Skeletal muscle cell (primary cell): ENCODE data around the gene UTP20.

ENCODE experiments used
- DNase-seq: peaks from one replicate; pipeline ENCODE4 v3.0.0-alpha.2; 2010; ENCODE audit warnings: low read depth
- H3K4me3 ChIP-seq: 2 replicates; pipeline ENCODE4 v1.5.1; 2011; ENCODE audit warnings: low read depth, mild to moderate bottlenecking, control low read depth, low read length, moderate library complexity

UTP20 gene

DNA sequence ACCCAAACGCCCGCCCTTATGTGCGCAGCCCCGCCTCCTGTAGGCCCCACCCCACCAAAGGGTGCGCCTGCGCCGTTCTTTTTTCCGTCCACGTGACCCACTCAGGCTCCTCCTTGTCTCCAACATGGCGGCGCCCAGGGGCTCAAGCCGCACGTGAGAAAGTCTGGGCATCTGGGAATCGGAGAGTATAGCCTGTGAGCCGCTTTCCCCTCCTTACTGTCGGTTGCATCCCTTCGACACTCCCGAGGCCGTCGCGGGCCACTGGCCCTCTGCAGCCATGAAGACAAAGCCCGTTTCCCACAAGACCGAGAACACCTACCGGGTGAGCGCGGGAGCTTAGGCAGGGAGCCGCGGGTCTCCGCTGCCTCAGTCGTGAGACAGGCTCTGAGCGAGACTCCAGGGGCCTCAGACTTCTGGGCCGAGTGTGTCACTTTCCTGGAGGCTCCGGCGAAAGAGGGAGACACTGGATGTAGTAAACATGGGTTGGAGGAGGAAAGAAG lies at the start of gene UTP20:
Gene UTP20 (plus strand): TSS at position 100 of the 500 bp plus-strand sequence. CDS start 178 bp downstream, at position 278.
- peak; percentile 48 for DNase-seq

DNA sequence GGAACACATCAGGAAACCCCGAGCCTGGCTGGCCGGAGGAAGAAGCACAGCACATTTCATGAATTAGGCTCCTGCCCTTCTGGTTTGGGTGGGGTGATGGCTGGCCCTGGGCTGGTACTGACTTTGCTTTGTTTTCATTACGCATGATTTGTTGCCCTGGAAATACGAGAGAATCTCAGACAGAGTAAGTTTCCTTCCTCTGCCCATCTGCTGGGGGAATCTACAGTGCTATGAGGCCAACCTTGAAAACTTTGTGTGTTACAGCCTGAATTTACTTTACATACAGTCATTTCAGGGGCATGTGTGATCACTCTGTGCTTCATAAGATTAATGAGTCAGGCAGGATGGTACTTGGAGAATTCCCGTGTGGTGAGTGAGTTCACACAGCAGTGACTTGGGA lies 49.4 kb upstream of the UTP20 start:
- peak; percentile 53 for DNase-seq
- H3K4me3 ChIP-seq = no peak overlapping the region

More for the DNA sequence above, at the start of gene UTP20:
- H3K4me3 ChIP-seq = peak within 1 kb of the TSS; percentile 93

DNA sequence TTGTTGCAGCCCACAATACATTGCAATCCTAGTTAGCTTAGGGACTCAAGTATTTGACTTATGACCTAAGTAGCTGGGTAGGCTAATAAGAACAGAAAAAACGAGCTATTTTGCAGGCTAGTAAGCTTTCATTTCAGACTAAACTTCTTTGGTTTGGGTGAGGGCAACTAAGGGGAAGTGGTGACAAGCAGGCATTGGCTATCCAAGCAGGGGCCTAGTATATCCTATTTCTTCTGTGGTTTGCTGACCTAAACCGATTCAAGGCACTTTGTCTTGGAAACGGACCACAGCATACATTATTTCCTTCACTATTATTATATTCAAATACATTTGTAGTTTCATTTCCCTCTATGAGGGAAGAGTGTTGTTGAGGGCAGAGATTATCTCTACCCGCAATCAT lies 48.3 kb upstream of the UTP20 start:
- DNase-seq = no peak
- no peak overlapping the region for H3K4me3 ChIP-seq

DNA sequence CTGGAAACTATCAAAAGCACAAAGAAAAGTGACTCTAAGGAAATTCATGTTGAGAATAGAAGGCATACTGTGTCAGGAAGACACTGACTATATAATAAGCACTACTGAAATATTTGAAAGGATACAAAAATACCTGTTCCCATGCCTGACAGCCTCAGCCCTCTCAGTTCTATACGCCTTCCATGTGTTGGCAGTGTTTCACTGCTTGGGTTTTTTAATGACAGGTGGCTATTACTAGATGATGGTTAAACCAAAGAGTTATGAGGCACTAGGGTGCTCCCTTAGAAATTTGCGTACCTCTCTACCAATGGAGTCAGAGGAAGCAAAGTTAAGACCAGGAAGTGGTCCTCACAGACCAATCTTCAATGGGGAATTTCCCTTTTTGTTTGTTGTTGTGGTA lies 44.2 kb upstream of the UTP20 start:
- no peak overlapping the region for H3K4me3 ChIP-seq
- DNase-seq = no peak

DNA sequence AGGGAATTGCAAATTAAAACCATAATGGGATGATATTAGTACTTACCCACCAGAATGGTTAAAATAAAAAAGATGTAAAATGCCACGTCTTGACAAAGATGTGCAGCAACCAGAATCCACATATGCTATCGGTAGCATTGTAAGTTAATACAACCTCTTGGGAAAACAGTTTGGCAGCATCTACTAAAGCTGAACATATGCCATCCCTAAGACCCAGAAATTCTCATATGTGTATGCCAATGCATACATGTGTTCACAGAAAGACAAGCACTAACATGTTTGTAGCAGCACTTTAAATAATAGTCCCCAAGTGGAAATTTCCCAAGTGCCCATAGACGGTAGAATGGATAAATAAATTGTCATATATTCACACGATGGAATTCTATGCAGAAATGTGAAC lies 41.6 kb upstream of the UTP20 start:
- no peak overlapping the region for H3K4me3 ChIP-seq
- DNase-seq = no peak

DNA sequence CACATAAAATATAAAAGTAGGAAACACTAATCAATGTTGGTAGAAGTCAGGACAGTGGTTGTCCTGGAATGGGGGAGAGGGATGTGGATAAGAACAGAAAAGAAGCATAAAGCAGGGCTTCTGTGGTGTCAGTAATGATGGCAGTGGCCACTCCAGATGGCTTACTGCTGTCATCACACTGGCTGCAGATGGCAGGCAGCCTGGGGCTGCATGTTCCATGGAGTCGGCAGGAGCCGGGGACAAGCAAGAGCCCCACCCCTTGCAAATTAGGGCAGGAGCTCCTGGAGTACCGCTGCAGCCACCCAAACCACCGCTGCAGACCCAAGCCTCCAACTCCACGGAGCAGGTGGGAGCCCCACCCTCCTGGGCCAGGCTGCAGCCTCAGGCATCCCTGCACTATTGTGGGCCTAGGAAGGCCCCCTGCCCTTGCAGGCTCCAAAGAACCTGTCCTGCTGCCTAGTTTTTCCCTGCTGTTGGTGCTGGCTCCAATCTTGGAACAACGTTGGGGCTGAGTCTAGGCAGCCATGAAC lies 41.0 kb upstream of the UTP20 start:
- DNase-seq = no peak
- H3K4me3 ChIP-seq = no peak overlapping the region

DNA sequence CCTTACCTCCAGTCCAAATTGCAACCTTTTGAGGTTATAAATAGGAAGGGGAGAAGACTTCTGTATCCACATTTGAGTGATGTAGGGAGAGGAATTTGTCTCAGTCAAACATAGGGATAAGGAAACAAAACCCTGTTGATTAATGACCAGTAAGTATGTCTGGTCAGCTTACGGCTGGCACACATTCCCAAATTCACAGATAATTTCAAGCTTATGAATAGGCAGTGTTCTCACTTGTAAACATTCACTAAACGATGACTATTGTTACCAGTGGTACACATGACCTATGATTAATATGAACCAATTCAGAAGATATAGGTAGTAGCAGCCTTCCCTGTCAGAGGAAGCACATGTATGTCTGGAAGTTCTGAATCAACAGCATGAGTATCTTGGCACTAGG lies 36.8 kb upstream of the UTP20 start:
- no peak overlapping the region for H3K4me3 ChIP-seq
- DNase-seq = no peak

DNA sequence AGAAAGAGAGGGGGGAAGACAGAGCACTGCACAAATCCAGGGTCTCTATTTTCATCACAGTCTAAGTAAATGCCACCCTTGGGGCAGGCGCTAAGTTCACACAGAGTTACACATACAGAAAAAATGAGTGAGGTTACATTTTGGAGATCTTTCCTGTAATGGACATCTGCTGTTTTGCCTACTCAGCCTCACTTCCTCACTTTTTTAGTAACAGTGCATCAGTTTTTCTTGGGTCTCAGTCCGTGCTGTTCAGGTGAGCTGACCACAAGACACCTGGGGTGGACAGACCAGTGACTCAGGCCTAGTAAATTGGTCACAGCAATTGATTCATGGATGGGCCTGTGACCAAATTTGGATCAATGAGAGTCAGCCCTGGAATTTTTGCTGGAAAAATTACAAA lies 36.3 kb upstream of the UTP20 start:
- DNase-seq = no peak

DNA sequence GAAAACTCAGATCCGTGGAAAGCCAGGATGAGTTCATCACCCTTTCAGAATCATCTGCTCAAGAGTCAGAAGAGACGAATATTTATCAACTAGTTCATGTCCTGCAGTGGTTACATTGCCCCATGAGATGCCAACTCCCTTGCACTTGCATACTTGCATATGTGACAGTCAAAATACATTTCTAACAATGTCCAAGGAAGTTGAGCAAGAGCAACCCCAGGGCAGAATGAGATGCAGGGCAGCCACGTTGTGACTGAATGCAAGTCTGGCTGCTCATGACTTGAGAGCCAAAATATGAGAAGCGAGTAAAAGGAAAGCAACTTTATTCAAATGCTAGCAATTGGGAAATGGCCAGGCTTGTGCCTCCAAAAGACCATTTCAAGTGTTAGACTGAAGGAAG lies 23.6 kb upstream of the UTP20 start:
- no peak overlapping the region for H3K4me3 ChIP-seq
- DNase-seq = no peak

More for the DNA sequence above, 36.3 kb upstream of the UTP20 start:
- no peak overlapping the region for H3K4me3 ChIP-seq

DNA sequence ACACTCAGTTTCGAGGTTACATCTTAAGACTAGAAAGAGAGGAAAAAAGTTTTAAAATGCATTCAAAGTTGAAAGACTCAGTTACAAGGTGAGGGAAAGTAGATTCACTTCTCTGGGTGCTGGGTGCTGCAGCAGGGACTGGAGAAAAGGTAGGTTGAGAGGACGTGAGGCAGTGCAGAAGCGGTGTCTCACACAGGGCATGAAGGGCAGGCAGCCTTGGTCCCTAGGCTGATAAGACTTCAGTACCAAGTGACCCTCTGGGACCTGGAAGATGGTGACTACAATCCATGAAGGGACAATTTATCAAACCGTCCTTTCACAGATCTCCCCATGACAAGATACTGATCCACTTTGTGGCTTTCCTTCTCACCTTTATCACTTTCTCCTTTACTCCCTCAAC lies 22.5 kb upstream of the UTP20 start:
- H3K4me3 ChIP-seq = no peak overlapping the region
- no peak for DNase-seq

DNA sequence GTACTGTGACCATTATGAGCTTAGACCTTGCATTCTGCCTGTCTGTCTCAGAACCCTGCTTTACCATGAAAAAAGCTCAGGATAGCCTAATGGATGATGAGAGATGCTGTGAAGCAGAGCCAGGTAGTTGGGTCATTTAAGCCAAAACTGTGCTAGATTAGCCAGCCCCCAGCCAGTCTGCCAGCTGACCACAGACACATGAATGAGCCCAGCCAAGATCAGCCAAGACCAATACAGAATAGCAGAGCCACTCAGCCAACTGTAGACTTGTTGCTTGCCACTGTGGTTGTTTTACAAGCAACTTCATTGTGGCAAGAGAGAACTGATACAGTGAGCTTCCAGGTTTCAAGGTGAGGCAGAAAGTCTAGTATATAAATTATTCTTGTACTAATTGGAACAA lies 12.8 kb upstream of the UTP20 start:
- H3K4me3 ChIP-seq = no peak overlapping the region
- DNase-seq = no peak

DNA sequence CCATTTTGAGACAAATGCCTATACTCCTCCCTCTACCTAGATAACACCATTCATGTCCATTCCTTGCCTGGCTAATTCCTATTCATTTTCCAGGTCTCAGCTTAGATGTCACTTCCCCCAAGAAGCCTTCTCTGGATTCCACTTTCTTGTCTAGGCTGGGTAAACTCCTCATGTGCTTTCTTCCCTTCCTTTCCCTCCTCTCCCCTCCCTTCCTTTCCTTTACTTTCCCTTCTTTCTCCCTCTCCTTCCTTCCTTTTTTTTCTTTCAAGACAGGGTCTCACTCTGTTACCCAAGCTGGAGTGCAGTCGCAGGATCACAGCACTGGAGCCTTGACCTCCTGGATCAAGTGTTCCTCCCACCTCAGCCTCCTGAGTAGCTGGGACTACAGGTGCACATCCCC lies 3.5 kb upstream of the UTP20 start:
- DNase-seq = no peak
- H3K4me3 ChIP-seq = no peak overlapping the region

DNA sequence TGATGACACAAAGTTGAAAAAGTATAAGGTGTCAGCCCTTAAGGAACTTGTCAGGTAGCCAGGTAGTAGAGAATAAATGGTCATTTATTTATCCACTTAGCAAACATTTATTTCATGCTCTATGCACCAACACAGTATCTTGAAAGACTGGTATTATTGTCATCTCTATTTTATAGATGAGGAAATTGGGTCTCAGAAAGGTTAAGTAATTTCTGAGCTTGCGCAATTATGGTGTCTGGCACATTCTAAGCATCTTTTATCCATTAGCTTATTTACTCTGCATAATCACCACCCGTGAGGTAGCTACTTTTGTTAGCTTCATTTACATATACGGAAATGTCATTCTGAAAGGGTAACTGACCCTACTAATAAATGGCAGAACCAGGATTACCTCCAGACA lies 2.5 kb upstream of the UTP20 start:
- no peak overlapping the region for H3K4me3 ChIP-seq
- DNase-seq = no peak

DNA sequence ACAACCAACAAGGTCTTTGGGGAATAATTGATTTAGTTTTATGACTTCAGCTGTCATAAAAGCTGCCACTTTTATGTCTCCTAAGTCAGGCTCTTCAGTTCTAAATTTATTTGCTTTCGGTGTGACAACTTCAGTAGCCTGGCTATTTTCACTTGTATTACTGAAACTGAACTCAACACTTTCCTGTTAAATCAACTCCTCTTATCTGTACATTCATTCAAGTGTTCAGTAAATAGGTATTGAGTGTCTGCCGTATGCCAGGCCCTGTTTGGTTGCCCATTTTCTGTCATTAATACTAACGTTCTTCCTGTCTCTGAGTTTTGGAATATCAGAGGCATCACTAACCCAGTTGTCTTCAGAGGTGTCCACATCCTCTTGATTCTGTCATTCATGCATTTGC lies 7.5 kb downstream of the UTP20 start:
- DNase-seq = no peak
- H3K4me3 ChIP-seq = no peak overlapping the region

DNA sequence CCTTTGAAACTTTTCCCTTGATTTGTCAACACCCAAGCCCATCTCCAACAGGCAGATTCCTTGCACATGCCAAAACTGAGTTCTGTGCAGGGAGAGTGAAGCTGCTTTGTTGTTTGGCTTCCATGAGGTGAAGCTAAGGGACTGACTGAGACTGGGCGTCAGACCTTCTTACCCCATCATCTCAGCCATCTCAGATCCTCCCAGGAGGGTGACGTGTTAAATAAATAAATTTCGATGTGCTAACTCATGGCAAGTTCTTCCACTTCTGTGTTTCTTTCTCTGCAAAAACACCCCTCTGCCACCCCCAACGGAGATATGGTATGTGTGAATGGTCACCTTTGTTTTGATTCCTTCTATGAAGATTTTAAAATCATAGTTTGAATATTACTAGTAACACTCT lies 17.8 kb downstream of the UTP20 start:
- DNase-seq = no peak

DNA sequence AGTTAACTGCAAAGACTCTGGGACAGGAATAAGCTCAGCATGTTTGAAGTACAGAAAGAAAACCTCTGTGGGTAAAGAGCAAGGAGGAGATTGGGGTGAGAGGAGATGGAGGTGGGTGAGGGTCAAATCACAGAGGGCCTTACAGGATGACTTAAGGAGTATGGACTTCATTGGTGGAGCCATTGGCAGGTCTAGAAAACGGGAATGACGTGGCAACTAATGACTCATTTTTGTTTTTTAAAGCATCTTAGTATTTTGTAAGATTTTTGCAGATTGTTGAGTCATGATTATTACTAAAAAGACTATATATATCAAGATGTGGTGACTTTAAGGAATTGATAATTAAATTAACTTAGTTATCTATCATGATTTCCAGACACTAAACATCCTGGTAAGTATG lies 18.5 kb downstream of the UTP20 start:
- no peak overlapping the region for H3K4me3 ChIP-seq
- DNase-seq = peak; percentile 33

More for the DNA sequence above, 17.8 kb downstream of the UTP20 start:
- H3K4me3 ChIP-seq = no peak overlapping the region

DNA sequence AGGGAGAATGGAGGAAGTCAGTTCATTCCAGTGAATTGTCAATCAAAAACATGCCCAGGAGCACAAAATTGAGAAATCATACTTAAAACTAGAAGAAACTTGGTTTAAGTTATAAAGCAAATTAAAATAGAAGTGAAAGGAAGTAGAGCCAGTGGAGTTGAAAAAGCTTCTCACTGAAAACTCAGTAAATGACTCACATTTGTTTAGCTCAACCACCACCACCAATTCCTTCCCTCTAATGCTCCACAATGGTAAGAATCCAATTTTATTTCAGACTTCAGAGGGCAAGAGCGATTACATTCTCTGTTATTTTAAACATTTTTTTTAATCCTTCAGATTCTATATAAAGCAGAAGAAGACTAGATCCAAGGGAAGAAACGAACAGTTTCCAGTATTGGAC lies 19.4 kb downstream of the UTP20 start:
- no peak overlapping the region for H3K4me3 ChIP-seq
- no peak for DNase-seq

DNA sequence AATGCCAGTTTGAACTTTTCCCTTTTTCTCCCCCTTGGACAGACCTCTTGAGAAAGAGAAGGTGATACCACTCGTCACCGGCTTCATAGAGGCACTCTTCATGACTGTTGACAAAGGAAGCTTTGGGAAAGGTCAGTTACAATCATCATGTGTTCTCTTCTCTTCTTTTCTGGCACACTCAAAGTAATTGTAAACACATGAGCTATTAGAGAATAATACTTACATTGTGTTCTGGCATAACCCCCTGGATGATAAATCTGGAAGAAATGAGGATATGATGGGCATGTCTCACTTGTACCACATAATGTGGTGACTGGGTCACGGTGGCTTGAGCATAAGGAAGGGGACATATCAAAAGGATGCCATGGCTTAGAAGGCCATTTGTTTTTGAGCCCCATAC lies 20.0 kb downstream of the UTP20 start:
- DNase-seq = no peak
- H3K4me3 ChIP-seq = no peak overlapping the region

DNA sequence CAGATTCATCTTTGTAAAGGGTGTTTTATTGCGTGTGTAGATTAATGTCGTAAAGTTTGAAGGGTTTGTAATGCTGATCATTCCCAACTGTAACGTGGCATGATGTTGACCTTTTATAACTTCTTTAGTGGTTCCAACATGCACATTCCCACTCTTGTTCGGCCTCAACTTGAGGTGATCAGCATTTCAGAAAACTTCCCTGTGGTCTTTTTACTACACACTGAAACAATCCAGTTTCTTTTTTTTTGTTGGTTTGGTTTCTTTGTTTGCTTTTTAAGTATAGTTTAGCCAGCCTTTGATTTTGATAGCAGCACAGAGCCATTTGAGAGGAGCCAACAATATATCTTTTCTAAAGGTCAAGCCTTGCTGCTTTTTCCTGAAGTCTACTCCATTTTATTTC lies 22.8 kb downstream of the UTP20 start:
- H3K4me3 ChIP-seq = no peak overlapping the region
- DNase-seq = no peak

DNA sequence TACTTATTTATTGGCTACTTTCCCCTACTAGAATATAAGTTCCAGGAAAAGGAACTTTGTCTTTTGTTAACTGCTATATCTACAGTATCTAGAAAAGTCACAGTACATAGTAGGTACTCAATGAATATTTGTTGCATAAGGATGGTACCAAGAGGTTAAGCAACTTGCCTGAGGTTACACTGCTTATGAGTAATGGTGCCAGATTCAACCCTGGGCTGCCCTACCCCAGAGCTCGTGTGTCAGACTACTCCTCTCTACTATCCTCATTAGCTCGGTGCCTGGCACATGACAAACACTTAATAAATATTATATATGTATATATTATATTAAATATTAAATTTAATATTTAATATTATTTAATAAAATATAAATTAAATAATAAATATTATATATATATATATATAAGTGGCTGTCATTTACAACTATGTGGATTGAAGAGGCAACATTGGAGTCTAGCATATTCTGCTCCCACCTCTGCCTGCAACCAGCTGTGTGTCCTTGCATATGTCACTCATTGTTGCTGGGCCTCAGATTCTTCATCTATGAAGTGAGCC lies 25.4 kb downstream of the UTP20 start:
- no peak for DNase-seq
- no peak overlapping the region for H3K4me3 ChIP-seq

DNA sequence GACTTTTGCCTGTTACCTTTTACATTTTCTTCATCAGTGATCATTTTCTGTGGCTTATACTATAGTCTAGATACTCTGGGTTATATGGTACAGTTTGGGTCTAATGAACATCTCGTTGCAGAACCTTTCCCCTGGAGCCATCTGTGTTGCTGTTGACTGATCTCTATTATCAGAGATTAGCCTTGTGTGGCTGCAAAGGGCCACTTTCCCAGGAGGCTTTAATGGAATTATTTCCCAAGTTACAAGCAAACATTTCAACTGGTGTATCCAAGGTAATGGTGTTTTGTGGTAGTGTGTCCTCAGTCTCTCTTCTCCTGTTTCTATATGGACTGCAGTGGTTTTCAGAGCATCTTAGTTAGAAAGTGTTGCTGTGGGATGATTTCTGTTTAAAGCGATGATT lies 25.9 kb downstream of the UTP20 start:
- DNase-seq = no peak
- H3K4me3 ChIP-seq = no peak overlapping the region

DNA sequence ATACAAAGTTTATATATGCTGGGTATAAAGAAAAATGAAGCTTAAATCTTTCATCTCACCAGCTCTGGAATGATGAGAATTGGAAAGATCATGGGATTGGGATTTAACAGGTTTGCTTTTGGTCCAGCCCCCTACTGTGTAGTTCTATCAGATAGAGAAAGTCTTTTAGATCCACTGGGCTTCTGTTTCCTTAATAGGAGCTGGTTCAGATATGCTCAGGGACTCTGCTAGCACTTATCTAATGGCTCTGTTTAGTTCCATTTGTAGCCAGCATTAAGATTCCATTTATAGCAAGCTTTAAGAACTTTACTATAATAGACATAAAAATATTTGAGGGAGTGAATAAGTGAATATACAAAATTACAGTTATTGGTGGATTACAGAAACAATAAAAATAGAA lies 42.6 kb downstream of the UTP20 start:
- no peak for DNase-seq
- no peak overlapping the region for H3K4me3 ChIP-seq
